ENCODE measurements around the gene FHAD1.
"Not testable (repeated sequence)": the region's sequence is repeated elsewhere in the genome, so short reads cannot be mapped to it uniquely, and the experiment has no call there.

Gene FHAD1

GRCh38 chr1:15350551-15351200, 103.7 kb downstream of the FHAD1 start:
- DNase-seq, result no peak

- DNase-seq, result no peak
Measured at GRCh38 chr1:15351310-15351709, 104.3 kb downstream of the FHAD1 start.

GRCh38 chr1:15352128-15352957, 105.3 kb downstream of the FHAD1 start:
- no peak for DNase-seq

GRCh38 chr1:15353839-15354579, 107.0 kb downstream of the FHAD1 start:
- no peak for DNase-seq

GRCh38 chr1:15354580-15354965, 107.5 kb downstream of the FHAD1 start:
- DNase-seq, result no peak

- no peak for DNase-seq
Measured at GRCh38 chr1:15355968-15356625, 109.1 kb downstream of the FHAD1 start.

GRCh38 chr1:15357612-15358207, 110.7 kb downstream of the FHAD1 start:
- no peak for DNase-seq

GRCh38 chr1:15358565-15359133, 111.6 kb downstream of the FHAD1 start:
- no peak for DNase-seq

GRCh38 chr1:15360700-15361099, 113.7 kb downstream of the FHAD1 start:
- no peak for DNase-seq

- DNase-seq, result no peak
Measured at GRCh38 chr1:15362096-15362736, 115.2 kb downstream of the FHAD1 start.

GRCh38 chr1:15362737-15363128, 115.7 kb downstream of the FHAD1 start:
- DNase-seq, result no peak

GRCh38 chr1:15364740-15365139, 117.7 kb downstream of the FHAD1 start:
- no peak for DNase-seq

GRCh38 chr1:15368888-15369287, 121.9 kb downstream of the FHAD1 start:
- no peak for DNase-seq

GRCh38 chr1:15370268-15370667, 123.2 kb downstream of the FHAD1 start:
- DNase-seq, result no peak

GRCh38 chr1:15370781-15371520, 123.9 kb downstream of the FHAD1 start:
- DNase-seq, result no peak

GRCh38 chr1:15371610-15372545, 124.9 kb downstream of the FHAD1 start:
- DNase-seq, result no peak

- DNase-seq, result no peak
Measured at GRCh38 chr1:15378729-15379128, 131.7 kb downstream of the FHAD1 start.

- DNase-seq, result not testable (repeated sequence)
Measured at GRCh38 chr1:15379151-15379550, 132.1 kb downstream of the FHAD1 start.

- DNase-seq, result no peak
Measured at GRCh38 chr1:15380601-15381508, 133.8 kb downstream of the FHAD1 start.
